Renal cortical epithelial cell (primary cell): ENCODE data around the gene ZNF518B. TPM values are rescaled to one million over a fixed set of nuclear protein-coding genes. Genes with fewer than 3 reads are reported as not detected.

Experiments
- DNase-seq: peaks from one replicate; pipeline ENCODE4 v3.0.0-alpha.2; 2011; ENCODE audit warnings: low read depth
- total RNA-seq: library from RNA; depleted of rRNA; stranded (reverse); fragments of >200 nt; gene quantifications from 2 replicates; pipeline ENCODE4 v1.2.3, GENCODE V29; 2014

Gene ZNF518B, protein sequence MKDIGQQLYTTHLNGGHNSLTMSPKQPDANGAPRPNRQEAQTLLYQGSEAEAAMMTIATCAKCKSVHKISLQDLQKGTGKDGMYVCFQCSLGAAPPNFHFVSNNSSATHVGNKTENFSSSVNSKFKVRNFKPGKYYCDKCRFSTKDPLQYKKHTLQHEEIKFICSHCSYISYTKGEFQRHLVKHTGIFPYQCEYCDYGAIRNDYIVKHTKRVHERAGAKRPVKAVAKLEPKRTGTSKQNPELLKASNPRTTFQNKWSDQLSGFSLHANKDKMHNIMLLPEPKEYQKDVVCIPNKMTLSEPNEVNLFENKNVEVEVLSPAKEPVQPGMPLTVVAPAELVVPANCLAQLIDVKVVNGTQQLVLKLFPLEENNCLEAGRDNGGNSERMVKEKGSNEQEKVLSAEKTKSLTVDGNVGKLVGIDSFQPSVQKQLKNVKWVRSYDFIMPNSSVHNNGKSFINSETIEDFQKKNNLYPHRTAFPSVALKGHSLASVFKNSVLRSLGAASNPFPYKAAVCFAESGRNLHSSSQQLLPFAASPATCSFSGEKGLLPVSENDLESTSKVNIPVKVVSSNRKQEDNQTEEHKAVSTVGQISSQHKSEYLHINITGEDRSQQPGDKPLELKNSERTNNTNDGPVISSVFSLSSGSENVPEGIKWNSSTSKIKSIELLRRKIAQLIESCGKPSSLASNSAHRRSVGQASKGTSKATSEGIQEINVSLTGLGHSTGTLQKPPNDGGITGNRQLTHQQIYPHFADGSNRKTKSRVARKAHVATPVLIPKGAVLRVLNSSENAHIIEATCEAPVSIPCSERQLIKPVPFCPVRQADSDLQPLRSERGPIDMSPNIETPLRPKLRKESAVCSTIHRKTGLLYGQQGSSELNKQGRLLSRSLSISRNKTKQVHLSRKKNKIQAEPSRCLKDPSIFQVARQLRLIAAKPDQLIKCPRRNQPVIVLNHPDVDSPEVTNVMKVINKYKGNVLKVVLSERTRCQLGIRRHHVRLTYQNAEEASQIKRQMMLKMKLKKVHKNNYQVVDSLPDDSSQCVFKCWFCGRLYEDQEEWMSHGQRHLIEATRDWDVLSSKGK
- total RNA-seq, result 22.2 and 29.6 TPM in 2 replicates

DNA sequence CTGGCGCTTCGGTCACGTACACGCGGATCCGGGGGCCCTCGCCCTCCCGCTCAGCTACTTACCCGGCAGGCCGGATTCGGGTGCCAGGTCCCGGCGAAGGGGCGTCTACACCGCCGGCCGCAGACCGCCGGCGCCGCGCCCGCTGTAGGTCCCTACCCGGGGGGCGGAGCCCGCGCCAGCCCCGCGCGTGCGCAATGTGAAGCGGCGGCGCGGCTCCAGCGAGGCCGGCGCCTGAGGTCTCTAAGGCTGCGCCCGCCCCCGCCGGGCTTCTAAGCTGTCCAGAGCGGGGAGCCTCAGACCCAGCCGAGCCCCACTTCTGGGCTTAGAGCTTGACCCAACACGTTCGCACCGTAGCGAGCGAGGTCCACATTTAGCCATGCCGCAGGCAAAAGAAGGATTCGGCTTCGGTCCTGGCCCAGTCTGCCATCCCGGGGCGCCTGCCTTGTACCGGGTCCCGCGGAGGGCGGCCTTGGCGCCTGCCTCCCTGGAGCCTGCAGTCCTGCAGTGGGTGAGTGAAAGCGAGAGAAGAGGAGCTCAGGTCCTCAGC, at the start of gene ZNF518B:
ZNF518B (minus strand) TSS at position 172 of the 547 bp plus-strand sequence. CDS start 11,098 bp downstream, outside the sequence.
- peak; percentile 8 for DNase-seq

DNA sequence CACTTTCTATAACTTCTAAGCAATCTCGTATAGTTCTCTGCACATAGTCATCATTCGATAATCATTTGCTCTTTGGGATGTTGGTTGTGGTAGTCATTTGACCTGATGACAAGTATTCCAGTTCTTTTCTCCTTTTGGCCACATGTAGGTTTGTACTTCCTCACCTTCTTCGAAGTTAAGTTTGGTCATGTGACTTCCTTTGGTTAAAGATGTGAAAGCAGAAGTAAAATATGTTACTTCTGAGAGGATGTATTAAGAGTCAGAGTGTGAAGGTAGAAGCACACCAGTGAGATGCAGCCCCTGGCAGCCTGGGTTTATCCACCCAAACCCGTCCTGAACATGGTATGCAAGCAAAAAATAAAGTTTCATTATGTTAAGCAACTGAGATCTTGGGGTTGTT, 48.9 kb upstream of the ZNF518B start:
- no peak for DNase-seq

DNA sequence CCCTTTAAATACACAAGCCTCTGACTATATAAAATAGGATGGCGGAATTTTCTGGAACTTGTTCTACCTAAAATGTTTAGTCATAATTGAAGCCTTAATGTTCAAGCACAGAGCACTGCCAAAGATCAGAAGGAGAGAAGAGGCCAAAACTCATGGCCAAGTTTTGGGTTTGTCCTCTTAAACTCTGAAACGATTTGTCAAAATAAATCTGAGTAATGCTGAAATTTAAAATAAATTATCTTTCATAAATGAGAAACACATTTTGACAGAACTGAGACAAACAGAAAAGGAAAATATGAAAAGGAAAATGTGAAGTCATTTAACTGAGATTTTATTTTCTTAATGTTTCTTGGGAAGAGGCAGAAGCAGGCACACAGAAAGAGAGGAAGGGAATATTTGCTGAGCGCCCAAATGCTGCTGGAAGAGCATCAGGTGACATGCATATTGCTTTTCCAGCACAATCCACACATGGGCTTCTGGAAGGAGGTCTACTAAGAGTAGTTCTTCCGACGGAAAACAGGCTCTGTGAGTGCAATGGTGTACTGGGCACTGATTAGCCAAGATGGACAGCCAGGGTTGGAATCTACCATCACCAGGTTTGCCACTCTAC, 47.4 kb upstream of the ZNF518B start:
- no peak for DNase-seq

DNA sequence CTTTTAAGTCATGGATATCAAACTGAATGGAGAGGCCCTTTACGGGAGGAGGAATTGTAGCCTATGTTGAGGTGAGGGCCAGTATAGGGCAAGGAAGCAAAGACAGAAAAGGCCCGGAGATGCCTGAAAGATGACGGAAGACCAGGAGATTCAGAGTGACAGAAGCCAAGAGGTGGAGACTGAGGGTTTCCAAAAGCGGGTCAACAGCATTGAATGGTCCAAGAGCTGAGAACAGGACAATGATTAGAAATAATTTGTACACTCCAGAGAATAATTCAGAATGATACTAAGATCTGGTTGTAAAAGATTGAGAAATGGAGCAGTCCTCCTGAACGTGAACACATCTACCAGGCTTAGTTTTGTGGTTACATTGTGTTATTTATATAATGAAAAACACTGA, 45.5 kb upstream of the ZNF518B start:
- no peak for DNase-seq

DNA sequence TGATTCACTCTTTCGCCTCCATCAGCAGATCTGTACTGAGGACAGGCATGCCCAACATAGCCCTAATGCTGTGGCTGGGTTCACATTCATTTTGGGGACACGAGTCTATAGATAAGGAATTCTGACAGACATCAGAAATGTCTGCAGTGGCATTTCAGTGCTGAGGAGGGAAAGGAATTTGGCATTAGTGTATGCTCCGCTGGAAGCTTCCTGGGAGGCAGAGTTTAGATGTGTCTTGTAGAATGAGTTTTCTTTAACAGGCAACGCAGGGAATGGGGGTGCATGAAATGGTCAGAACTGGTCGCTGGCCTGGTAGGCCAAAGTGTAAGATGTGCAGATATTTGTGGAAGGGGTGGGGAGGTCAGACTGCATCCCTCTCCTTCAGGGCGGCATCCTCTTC, 43.5 kb upstream of the ZNF518B start:
- no peak for DNase-seq

DNA sequence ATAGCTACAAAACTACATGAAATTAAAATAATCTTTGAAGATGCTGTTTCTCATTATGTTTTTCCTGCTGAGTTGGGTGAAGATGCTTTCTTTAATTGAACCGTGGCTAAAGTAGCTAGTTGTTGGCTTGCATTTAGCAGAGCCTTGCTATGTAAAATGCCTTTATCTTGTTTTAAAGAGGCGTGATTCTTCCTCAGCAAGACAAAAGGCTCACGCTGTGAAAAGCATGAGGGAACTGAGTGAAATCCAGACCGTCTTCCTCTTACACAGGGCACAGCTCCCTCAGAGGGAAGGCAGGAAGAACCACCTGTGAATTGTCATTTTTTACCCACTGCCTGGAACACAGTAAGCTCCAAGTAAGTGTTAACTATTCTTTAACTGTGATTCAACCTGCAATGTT, 39.0 kb upstream of the ZNF518B start:
- no peak for DNase-seq

DNA sequence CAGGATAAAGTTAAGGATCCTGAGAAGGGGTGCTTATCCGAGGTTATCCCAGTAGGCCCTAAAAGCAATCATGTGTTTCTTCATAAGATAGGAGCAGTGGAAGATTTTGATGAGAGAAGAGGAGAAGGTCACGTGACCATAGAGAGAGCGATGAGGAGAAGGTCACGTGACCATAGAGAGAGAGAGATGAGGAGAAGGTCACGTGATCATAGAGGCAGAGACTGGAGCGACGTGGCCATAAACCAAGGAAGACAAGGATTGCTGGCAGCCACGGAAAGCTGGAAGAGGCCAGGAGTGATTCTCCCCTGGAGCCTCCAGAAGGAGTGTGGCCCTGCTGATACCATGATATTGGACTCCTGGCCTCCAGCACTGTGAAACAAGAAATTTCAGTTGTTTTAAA, 38.4 kb upstream of the ZNF518B start:
- DNase-seq, result no peak

DNA sequence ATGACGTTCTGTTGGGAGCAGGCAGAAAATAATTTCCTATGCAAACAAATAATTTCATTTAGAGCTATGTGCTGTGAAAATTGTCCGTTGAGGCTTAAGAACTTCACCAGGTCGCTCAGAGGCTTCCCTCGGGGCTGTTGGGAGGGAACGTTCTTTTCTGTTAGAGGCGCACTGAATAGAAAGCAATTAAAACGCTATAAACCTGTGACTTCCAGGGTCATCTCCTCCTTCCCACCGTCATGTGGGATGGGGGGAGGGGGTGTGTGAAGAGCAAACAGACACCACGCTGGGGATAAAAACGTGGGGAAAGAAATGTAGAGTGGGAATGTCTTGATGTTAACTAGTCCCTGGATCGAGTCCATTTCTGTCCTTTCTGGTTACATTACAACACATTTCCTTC, 35.2 kb upstream of the ZNF518B start:
- no peak for DNase-seq

DNA sequence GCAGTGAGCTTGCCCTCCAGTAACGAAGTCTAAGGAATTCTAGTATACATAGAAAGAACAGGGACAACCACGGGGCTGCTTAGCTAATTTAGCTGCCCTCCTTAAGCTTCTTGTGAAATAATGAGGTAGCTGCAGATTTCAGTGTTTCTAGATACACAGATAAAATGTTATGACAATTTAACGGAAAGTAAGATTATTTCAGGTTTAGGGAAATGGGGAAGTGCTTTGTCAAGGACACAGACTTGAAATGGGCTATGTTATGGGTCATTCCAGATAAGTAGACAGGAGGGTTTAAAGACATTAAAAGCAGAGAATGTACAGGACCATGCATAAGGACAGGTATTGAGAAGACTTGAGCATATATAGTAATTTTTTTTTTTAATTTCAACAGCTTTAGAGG, 34.2 kb upstream of the ZNF518B start:
- no peak for DNase-seq

DNA sequence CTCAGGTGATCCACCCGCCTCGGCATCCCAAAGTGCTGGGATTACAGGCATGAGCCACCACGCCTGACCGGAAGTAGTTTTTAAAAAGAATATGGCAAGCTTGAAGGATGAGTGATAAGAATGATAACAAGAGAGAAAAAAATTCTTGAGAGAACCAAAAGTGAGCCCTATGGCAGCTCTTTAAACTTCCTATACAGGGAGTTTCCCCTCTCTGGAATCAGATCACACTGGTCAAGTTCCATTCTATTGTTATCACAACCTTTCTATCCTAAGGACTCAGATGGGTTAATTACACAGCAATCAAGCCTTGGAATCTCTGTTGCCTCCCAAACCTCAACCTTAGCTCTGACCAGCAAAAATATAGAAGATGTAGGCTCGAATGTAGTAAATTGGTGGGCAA, 33.8 kb upstream of the ZNF518B start:
- no peak for DNase-seq

DNA sequence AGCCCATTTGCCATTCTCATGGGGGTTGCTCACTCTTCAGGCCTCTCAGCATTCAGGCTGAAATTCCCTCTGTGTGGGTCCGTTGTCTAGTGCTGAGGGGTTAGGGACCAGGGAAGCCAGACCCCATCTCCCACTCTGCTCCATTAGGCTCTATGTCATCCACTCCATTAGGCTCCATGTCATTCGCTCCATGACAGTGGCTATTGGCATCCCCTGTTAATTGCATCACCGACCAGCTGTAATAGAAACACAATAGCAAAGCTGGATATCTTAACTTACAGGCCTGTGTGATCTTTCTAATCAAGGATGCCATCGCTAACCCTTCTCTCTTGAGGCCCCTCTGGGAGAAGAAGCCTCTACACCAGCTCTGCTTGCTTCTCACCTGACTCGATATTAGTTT, 25.7 kb upstream of the ZNF518B start:
- no peak for DNase-seq

DNA sequence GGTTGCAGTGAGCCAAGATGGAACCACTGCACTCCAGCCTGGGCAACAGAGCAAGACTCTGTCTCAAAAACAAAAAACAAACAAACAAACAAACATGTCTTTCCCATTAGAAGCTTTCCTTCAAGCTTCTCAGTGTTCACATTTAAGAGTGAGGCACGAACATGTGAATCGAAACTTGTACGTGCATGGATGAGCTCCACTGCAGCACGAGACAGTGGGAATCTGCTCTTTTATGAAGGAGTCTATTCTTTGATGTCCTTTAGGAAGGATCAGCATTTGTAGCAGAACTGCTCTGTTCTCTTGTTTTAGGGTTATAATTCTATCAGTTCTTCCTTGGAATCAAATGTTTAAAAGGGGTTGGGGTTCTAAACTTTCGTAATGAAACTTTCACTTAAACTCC, 23.4 kb upstream of the ZNF518B start:
- no peak for DNase-seq

DNA sequence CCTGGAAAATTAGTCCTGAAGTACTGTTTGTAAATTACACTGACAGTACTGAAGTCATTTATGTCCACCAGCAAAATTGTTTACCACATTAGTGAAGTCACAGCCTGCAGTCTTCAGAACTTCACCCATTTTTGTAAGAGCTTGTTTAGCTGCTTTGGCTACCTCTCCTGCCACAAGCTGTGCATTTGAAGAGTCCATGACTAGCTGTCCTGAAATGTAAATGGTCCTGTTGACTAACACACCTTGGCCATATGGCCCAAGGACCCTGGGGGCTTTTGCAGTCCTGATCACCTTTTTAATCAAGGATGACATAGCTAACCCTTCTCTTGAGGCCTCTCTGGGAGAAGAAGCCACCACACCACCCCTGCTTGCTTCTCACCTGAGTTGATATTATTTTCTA, 21.4 kb upstream of the ZNF518B start:
- DNase-seq, result no peak

DNA sequence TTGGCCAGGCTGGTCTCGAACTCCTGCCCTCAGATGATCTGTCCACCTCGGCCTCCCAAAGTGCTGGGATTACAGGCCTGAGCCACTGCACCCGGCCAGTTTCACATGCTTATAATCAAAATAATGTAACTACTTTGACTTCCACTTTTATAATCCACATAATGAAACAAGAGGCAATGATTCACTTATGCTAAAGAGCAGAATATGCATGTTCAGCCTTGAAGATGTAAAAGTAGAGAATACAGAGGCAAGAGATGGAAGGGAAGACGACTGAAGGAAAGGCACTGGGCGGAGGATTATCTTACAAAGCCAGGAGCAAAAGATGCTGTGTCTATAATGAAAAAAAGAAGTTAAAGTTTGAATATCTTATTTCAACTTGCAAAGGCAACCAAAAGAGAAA, 13.3 kb upstream of the ZNF518B start:
- no peak for DNase-seq

DNA sequence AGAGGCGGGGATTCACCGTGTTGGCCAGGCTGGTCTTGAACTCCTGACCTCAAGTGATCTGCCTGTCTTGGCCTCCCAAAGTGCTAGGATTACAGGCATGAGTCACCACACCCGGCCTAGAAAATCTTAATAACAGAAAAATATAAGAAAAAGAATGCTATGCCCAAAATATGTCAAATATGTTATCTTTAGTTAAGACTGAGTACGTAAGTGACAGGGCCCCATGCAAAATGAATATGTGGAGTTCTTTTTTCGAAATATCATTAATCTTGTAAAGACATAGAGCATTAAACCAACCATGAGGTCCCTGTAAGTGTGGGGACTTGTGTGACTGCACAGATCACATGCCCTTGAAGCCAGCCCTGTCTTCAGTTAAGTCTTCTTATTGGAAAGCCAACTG, 8.9 kb upstream of the ZNF518B start:
- DNase-seq, result no peak

DNA sequence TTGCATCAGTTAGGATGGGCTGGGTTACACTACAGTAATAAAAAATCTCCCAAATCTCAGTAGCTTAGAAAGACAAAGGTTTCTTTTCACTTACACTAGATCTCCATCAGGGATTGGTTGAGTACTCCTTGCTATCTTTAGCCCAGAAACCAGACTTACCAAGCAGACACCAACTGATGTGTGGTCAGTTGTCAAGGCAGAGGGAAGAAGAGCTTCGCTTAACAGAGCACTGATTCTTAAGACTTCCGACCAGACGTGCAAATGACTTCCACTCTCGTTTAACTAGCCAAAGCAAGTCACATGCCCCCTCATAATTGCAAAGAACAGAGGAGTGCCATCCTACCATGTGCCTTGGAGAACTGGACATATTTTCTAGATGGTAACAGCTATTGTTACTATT, 5.7 kb upstream of the ZNF518B start:
- DNase-seq, result no peak

DNA sequence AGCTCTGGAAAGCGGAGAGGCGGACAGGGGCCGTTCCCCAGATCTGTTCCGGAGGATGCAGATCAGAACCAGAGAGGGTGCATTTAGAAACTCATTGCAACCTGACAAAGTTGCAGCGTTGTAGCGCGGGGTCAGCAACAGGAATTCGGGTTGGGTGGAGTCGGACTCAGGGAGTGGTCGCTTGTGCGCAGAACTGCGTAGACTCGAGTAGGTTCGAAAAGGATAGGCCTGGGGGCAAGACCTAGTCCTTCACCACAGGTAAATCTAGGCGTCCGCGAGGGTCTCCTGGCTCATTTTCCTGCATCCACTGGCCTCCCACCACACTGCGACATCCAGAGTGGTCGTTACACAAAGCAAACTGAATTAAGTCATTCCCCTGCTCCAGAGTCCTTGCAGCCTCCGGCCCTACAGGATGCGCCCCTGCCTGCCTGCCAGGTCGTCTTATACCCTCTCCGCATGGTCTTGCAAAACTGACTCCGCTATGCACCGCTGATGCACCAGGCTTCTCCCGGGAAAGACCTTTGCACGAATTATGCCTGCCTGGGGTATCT, 4.7 kb upstream of the ZNF518B start:
- DNase-seq, result no peak

DNA sequence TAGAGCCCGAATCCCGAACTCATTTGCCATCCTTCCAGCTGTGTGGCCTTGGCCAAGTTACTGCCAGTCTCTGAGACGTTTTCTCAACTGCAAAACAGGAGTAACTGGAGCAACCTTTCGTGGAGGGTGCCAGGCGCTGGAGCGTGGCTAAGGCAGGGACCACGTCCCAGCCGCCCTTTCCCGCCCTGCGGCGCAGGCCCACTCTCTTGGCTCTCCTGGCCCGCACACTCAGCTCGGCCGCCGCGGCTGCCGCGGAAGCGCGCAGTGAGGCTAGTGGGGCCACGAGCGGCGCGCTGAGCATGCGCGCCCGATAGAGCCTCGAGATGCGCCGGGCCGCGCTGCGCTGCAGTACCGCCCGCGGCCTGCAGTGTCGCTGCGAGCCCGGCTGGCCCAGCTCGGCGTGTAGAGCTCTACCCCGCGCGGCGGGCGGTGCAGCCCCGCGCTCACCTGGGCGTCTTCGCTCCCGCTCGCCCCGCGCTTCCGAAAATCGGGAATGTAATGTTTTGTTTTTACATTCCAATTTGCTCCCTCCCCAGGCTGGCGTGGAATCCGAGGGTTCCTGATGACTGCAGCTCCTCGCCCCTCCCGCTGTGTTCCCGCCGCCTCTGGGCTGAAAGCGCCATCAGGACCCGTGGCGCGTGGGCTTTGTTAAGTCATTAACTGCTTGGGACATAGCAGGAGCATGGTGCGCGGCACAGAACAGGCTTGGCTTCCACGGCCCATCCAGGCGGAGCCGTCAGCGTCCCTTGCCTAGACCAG, 4.0 kb upstream of the ZNF518B start:
- DNase-seq, result no peak

DNA sequence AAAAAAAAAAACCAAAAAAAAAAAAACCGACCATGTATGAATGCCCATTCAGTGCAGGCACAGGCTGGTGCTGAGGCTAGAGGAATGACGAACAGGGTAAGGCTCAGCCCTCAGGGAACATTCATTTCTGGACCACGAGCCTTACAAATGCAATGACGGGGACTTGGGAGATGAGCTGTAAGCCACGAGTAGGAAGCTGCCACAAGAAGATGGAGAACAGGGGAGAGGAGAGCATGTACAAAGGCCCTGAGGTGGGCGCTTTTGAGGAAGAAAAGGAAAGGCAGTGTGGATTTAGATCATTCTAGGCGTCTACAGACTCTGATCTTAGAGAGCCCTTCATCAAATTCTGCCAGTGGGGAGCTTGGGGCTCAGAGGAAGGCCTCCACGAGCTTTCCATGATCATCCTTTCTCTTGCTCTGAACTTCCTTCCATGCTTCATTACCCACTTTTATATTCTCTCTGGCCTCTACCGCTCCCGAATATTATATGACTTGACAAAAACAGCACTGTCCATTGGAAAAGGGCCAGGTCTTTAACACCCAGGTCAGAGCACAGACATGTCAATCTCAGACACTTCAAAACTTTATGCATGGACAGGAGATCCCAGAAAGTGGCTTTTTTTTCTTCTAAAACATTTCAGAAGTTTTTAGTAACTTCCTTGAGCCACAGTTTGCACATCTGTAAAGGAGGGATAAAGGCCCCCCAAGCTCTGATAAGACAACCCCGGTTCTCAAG, 3.3 kb upstream of the ZNF518B start:
- no peak for DNase-seq

DNA sequence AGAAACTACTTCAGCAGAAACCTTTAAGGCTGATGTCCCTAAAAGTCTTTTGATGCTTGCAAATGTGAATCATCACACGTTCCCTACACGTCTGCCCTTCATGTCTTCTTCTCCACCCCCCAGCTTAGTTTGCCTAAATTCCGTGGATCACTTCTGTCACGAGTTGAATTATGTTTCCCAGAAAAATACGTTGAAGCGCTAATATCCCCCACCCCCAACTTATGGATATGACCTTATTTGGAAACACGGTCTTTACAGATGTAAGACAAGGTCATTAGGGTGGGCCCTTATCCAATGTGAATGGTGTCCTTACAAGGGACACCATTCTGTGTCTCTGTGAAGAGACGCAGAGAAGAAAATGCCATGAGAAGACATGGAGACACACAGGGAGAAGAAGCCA, 2.1 kb upstream of the ZNF518B start:
- DNase-seq, result no peak
